ENCODE data around the gene TNK1. TPM values are rescaled to one million over a fixed set of nuclear protein-coding genes. Genes with fewer than 3 reads are reported as not detected.
A peak's percentile ranks its signal among the peaks of the same experiment; 100 is the strongest.

Gene TNK1
- total and polyA plus RNA-seq, 11 donors: 1.4 to 6.2 (median 2.1) TPM

DNA sequence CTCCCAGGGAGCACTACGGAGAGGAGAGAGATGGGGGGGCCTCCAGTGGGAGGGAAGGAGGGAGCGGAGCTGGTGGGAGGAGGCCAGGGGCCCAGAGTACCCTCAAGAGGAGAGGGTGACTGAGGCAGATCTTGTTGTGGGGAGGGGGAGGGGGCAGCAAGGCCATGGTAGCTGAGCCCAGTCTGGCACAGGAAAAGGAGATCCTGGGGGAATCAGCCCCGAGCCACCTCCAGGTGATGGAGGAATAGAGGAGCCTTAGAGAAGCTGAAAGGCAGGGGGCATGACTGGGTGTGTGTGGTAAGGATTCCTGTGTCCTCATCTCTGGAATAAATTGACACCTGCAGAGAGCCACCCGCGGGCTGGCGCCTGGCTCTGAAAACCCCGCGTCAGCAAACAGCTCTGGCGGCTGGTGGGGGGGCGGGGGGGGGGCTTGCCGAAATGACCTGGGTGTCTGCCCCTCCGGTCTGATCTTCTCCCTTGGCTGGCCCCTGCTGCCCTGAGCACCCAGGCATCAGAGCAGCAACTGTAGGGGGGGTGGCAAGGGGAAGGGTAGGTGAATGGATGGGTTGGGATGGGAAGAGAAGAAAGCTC lies 25.4 kb downstream of the TNK1 start:
- ATAC-seq (no peak), DNase-seq (no peak)
- Histone ChIP-seq H3K36me3 (peaks cover 0 to 16% (median 0%) of the 10 kb centered on the region in 9 donors), H3K27me3 (peaks cover 0 to 5% (median 0%) of the 10 kb centered on the region in 9 donors), H3K4me3 (peak overlapping the region in 1 of 12 donors; percentile 72), H3K4me1 (peaks cover 5 to 34% (median 17%) of the 10 kb centered on the region in 12 donors), H3K27ac (peak overlapping the region in 2 of 12 donors; percentile 91 to 92), H3K9me3 (no peaks in the 10 kb centered on the region)
- WGBS, 4 donors: 60 to 72% (median 64%) methylated on average over 10 to 12 of the region's 12 CpGs
- intact Hi-C loops (cut with DNase I): loop anchor here in 1 of 10 donors (2.0 kb wide), 1 partner anchor 28 kb away; the partner anchor contains the start of gene TMEM102
- TF ChIP-seq, protein P1, sequence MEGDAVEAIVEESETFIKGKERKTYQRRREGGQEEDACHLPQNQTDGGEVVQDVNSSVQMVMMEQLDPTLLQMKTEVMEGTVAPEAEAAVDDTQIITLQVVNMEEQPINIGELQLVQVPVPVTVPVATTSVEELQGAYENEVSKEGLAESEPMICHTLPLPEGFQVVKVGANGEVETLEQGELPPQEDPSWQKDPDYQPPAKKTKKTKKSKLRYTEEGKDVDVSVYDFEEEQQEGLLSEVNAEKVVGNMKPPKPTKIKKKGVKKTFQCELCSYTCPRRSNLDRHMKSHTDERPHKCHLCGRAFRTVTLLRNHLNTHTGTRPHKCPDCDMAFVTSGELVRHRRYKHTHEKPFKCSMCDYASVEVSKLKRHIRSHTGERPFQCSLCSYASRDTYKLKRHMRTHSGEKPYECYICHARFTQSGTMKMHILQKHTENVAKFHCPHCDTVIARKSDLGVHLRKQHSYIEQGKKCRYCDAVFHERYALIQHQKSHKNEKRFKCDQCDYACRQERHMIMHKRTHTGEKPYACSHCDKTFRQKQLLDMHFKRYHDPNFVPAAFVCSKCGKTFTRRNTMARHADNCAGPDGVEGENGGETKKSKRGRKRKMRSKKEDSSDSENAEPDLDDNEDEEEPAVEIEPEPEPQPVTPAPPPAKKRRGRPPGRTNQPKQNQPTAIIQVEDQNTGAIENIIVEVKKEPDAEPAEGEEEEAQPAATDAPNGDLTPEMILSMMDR (IDR thresholded peaks at IDR 0.05): no peak
- TF ChIP-seq POLR2A (IDR thresholded peaks at IDR 0.05): no peak

- 85 to 90% (median 87%) methylated on average over 13 of the region's 13 CpGs for WGBS, 4 donors
- H3K4me1 ChIP-seq: peaks cover 5 to 30% (median 15%) of the 10 kb centered on the region in 12 donors
These were observed 26.2 kb downstream of the TNK1 start for GRCh38 chr17:7407082-7407481.

DNA sequence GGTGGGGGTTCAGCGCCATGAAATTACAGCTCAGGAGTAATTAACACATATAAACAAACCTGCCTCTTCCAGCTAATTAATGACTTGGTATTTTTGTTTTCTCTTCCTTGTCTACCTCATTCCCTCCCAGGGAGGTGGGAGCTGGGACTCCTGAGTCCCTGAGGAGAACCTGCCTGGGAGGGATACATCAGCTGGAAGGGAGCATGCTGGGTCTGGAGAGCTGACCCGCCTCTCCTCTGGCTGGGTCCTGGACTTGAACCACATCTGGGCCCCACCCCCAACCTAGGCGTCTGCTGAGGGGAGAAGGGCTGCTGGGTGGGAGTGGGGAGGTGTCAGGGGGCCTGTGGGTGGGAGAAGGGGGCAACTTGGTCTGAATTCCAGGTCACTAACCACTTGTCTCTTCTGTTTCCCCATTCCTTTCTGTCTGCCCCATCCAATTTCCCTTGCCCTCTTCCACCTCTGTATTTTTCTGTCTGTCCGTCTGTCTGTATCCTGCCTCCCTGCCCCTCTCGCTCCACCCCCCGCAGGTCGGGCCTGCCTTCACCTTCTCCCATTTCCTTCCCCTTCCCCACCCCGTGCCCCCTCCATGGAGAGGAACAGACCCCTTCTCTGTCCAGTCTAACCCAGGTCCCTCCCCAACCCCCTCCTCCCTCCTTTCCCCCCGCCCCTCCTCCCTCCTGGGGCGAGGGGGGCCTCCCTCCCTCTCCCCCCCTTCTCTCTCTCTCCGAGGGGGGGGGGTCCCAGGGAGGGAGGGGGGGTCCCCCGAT lies 26.8 kb downstream of the TNK1 start, which contains the start of gene NLGN2:
NLGN2 (plus strand) TSS at position 361 of the 767 bp plus-strand sequence. CDS start 411 bp downstream, outside the sequence.
- intact Hi-C loops (cut with DNase I): loop anchor here in 1 of 10 donors (2.0 kb wide), 1 partner anchor 27 kb away; the partner anchor contains the start of gene TMEM102
- no peak for TF ChIP-seq POLR2A (IDR thresholded peaks at IDR 0.05)
- TF ChIP-seq, protein P1 (IDR thresholded peaks at IDR 0.05): no peak
- no peak for ATAC-seq
- no peak within 1 kb of the TSS for H3K4me3 ChIP-seq
- H3K4me1 ChIP-seq: peaks cover 4 to 24% (median 10%) of the 10 kb centered on the region in 12 donors
- H3K9me3 ChIP-seq: no peaks in the 10 kb centered on the region
- peaks cover 0 to 5% (median 0%) of the 10 kb centered on the region in 9 donors for H3K27me3 ChIP-seq
- no peak within 1 kb of the TSS for H3K27ac ChIP-seq
- 51 to 63% (median 58%) methylated on average over 11 to 12 of the region's 12 CpGs for WGBS, 4 donors
- H3K36me3 ChIP-seq: peaks cover 0 to 16% (median 0%) of the 10 kb centered on the region in 9 donors
- DNase-seq: no peak

More at GRCh38 chr17:7407082-7407481, 26.2 kb downstream of the TNK1 start:
- Histone ChIP-seq H3K4me3 (no peak overlapping the region), H3K36me3 (peaks cover 0 to 16% (median 0%) of the 10 kb centered on the region in 9 donors), H3K27ac (no peak overlapping the region), H3K27me3 (peaks cover 0 to 5% (median 0%) of the 10 kb centered on the region in 9 donors), H3K9me3 (no peaks in the 10 kb centered on the region)
- TF ChIP-seq, protein P1 (IDR thresholded peaks at IDR 0.05): no peak
- TF ChIP-seq POLR2A (IDR thresholded peaks at IDR 0.05): no peak
- DNase-seq (no peak), ATAC-seq (no peak)
- intact Hi-C loops (cut with DNase I): loop anchor here in 1 of 10 donors (2.0 kb wide), 1 partner anchor 28 kb away; the partner anchor contains the start of gene TMEM102
